Activated CD4-positive, alpha-beta T cell treated with anti-CD3 and anti-CD28 coated beads for 36 hours (primary cell): ENCODE results near the gene OLA1. TPM values are rescaled to one million over a fixed set of nuclear protein-coding genes. Genes with fewer than 3 reads are reported as not detected.

Experiments
- ATAC-seq: fragments of 200-7000 bp; cut with Tn5 transposase; one replicate; pipeline ENCODE4 v1.10.0; 2021; ENCODE audit warnings: mild to moderate bottlenecking, moderate library complexity
- CTCF ChIA-PET: fragments of 350-600 bp; sonication (Branson Sonifier 250); formaldehyde crosslinking; loops from one replicate; lab custom pipeline; 2021; ENCODE audit warnings: antibody characterized with exemption; lab: Charles Lee
- POLR2A ChIA-PET: fragments of 350-600 bp; sonication (Branson Sonifier 250); formaldehyde crosslinking; loops from one replicate; lab custom pipeline; 2021; ENCODE audit warnings: antibody characterized with exemption, inconsistent platforms; lab: Charles Lee
- DNase-seq: peaks from one replicate; pipeline ENCODE4 v3.0.0-alpha.2; 2020
- H3K27ac Mint-ChIP-seq: one replicate; pipeline ENCODE4 v1.8.0; 2021; ENCODE audit warnings: mixed read lengths
- H3K27me3 Mint-ChIP-seq: one replicate; pipeline ENCODE4 v1.8.0; 2021; ENCODE audit warnings: mixed read lengths
- H3K36me3 Mint-ChIP-seq: one replicate; pipeline ENCODE4 v1.8.0; 2021; ENCODE audit warnings: low read depth, mixed read lengths
- H3K4me1 Mint-ChIP-seq: one replicate; pipeline ENCODE4 v1.8.0; 2021; ENCODE audit warnings: mixed read lengths
- H3K4me3 Mint-ChIP-seq: one replicate; pipeline ENCODE4 v1.8.0; 2021; ENCODE audit warnings: mild to moderate bottlenecking, moderate library complexity, mixed read lengths
- H3K9me3 Mint-ChIP-seq: one replicate; pipeline ENCODE4 v1.8.0; 2021; ENCODE audit warnings: low read depth, mixed read lengths
- intact Hi-C, 2 experiments: fragments of 100-400 bp; cut with DNase I in 1 of 2; cut with micrococcal nuclease in 1 of 2; formaldehyde crosslinking; loops; one replicate each; pipeline versions ENCODE4 v1.14.2 to v1.15.1; 2022 to 2024; cut with DNase I, micrococcal nuclease
- total RNA-seq, 2 experiments: library from RNA; stranded (reverse); gene quantifications; one replicate each; pipeline ENCODE4 v1.2.3, GENCODE V29; 2021

OLA1 gene
- total RNA-seq, 2 experiments from 2014 or later = 136 to 157 TPM

GRCh38 chr2:174023591-174024523 lies 224.5 kb downstream of the OLA1 start:
- no peaks in the 10 kb centered on the region for H3K36me3 Mint-ChIP-seq
- H3K4me1 Mint-ChIP-seq = peaks cover 16% of the 10 kb centered on the region
- no peaks in the 10 kb centered on the region for H3K27me3 Mint-ChIP-seq
- peaks cover 5% of the 10 kb centered on the region for H3K9me3 Mint-ChIP-seq
- ATAC-seq (peak; percentile 86), DNase-seq (peak; percentile 71)
- H3K27ac Mint-ChIP-seq = peak overlapping the region; percentile 5
- CTCF ChIA-PET = interaction anchor here (1.4 kb wide), 1 partner anchor 12 kb away, joined by 5 read pairs; no protein-coding TSS in a partner anchor
- POLR2A ChIA-PET = interaction anchor here (0.5 to 0.6 kb wide), 2 partner anchors 45 to 64 kb away, joined by 3 to 5 read pairs; no protein-coding TSS in a partner anchor
- no peak overlapping the region for H3K4me3 Mint-ChIP-seq
- intact Hi-C loops = loop anchor here (1.0 to 5.0 kb wide), 4 partner anchors 15 to 62 kb away; no protein-coding TSS in a partner anchor

Other genes with a start within 250 kb of the OLA1 start
- not detected for gene SP9, start 86.4 kb upstream of the OLA1 start, total RNA-seq
- 10 to 100 TPM; 12.7 to 14.1 TPM for gene SCRN3, start 147.2 kb upstream of the OLA1 start, total RNA-seq
- gene GPR155, start 238.5 kb upstream of the OLA1 start, total RNA-seq = 10 to 100 TPM in 1 of 2 experiments, 1 to 10 TPM in 1; 8.6 to 11.3 TPM